GM18511 (cell line): ENCODE measurements around the gene ERGIC1.
"Not testable (repeated sequence)": the region's sequence is repeated elsewhere in the genome, so short reads cannot be mapped to it uniquely, and the experiment has no call there.

ENCODE experiments used
- ATAC-seq: cut with Tn5 transposase; IDR thresholded peaks from one replicate; pipeline ENCODE4 v1.9.1; 2021; ENCODE audit warnings: mild to moderate bottlenecking, moderate library complexity; ENCODE audit not compliant: unreplicated experiment

ERGIC1 gene

GRCh38 chr5:172877466-172878260 lies 43.6 kb downstream of the ERGIC1 start:
- ATAC-seq = no peak

- no peak for ATAC-seq
These were observed 44.5 kb downstream of the ERGIC1 start for GRCh38 chr5:172878585-172878932.

DNA sequence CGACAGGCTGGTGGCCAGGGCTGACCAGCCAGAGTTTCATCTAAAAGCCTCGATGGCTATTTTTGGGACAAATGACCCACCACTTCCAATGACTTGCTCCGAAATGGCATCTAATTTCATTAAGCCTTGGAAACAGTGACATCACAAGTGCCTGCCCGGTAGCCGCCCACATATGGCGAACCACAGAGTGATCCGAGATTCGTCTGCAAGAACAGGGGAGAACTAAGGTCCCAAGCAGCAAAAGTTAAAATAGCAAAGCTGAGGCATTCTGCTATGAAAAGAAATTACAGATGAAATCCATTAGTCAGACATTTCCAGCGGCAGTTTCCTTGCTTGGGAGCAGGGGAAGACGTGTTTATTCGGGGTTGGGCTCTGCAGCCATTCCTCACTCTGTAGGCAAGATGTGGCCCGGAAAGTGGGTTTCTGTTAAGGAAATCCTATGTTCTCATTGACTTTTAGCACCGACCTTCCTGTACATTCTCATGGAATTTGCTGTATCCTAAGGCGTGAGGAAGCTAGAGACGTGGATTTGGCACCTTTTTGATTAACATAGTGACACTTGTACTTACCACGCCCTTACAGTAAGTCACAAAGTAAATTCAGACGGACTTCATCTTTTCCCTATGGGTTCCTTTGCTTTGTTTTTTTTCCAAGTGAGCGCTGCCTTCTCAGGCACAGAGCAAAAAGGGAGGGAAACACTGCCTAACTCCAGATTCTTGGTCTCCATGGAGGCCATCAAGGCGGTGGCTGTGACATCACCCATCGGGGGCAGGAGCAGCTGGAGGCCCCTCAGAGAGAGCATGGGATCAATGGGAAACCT lies 45.1 kb downstream of the ERGIC1 start:
- no peak for ATAC-seq

DNA sequence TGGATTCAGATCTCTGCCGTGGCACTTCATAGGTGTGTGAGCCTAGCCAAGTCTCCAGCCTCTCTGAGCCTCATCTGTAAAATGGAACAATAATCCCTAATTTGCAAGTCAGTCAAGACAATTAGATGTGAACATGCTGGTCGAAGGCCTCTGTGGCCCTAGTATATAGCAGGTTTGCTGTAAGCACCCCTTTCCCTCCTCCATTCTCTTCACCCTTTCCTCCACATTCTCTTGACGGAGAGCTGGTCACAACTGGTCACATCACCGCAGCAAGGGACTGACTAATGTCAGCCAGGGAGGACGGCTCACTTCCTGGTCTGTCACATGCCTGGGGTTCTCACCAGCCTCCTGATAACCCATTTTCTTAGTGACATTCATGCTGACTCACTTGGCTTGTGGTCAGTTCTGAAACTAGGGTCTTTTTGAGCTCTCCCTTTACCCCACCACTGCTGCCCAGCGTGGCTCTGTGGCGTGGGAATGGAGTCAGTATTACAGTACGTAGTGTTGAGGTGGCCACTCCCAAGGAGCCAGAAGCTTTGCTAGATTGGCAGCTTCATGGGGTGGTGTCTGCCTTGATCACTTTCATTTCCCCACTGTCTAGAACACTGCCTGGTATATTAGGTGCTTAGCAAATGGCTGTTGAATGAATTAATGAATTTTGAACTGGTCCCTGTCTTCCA lies 47.8 kb downstream of the ERGIC1 start:
- peak; percentile 87 for ATAC-seq

- no peak for ATAC-seq
These were observed 49.0 kb downstream of the ERGIC1 start for GRCh38 chr5:172883066-172883465.

DNA sequence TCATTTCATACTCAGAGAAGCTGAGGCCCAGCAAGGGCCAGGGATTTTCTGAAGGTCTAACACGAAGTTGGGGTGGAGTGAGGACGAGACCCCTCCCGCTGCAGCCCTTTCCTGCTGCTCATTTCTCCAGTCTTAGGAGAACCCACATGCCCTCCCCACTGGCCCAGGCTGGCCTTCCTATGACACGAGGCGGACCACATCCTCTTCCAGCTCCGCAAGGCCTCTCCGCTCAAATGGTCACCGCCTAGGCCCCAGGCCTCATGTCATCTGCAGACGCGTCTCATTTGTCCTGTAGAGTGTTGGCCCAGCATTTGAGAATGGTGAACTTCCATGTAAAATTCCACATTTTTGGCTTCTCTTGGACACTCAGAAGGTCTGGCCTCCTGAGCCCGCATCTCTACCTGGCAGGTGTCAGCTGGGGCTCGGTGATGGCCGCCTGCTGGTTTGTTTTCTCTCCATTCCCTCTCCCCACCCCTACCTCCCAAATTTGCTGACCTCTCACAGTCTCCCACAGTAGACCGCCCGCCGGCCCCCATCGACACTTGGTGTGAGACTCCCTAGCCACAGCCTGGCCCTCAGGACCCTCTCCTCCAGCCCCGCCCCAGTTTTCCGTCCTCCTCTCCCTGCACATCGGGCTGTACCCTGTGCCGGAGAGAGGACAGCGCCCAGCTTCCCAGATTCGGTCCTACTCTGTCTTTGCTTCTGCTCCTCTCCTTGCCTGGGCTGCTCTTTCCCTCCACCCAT lies 51.7 kb downstream of the ERGIC1 start:
- no peak for ATAC-seq

DNA sequence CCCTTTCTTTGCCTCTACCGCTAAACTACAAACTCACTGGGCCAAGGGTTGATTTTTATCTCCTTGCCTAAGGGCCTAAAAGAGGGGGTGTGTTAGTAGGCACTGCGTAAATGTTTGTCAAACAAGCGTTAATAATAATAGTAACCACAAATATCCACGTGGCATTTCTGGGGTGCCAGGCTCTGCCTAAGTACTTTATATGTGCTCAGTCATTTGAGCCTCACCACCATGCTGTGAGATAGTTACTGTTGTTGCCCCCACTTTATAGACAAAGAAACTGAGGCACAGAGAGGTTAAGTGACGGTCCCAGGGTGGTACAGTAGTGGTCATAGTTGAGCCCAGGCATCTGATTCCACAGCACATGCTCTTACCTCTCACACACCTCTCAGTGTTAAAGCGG lies 52.4 kb downstream of the ERGIC1 start:
- no peak for ATAC-seq

DNA sequence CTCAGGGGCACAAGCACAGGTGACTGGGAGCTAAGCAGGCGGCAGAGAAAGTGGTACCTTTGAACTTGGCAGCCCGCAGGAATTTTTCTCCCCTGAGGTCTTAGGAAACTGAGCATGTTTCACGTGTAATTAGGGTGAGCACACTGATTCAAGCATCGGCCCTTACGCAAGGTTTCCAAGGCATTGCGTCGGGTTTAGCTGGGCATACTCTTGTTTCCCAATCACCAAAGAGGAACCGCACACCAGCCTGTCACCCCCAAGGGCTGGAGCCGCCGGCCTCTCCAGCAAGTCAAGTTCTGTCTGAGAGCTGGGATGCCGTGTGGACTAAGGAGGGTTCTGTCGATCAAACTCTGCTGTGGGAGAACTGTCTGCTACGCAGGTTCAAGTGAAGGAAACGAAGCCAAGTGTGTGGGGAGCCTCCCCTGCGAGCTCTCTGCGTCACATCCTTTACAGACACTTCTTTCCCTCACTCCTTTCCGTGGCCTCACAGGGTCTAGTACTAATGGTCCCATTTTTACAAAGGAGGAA lies 53.0 kb downstream of the ERGIC1 start:
- no peak for ATAC-seq

GRCh38 chr5:172887692-172888091 lies 53.6 kb downstream of the ERGIC1 start:
- ATAC-seq = no peak

- no peak for ATAC-seq
These were observed 56.6 kb downstream of the ERGIC1 start for GRCh38 chr5:172890659-172891058.

DNA sequence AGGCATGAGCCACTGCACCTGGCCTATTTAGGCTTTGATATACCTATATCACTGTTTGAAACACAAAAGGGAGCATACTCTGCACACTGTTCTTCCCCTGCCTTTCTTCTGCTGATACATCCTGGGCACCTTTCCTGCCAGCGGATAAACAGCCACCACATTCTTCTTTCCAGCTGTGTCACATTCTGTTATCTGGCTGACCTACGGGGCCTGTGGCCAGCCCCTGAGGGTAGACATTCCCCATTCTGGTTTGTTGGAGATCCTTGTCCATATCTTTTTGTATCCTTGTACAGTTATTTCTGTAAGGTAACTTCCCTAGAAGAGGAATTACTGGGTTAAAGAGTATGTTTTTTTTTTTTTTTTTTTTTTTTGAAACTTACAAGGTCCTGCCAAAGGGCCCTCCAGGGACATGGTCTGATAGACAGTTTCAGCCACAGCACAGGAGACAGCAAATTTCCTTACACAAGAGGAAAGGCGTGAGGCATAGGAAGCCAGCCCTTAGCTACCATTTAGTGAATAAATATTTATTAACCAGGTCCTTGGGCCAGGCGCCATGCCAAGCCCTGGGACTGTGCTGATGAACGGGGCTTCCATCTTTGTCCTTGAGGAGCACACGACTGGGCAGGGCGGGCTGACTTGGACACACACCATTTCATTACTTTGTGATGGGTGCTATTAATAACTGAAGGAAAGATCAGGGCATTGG lies 57.8 kb downstream of the ERGIC1 start:
- no peak for ATAC-seq

- no peak for ATAC-seq
These were observed 58.7 kb downstream of the ERGIC1 start for GRCh38 chr5:172892713-172893112.

- no peak for ATAC-seq
These were observed 60.8 kb downstream of the ERGIC1 start for GRCh38 chr5:172894767-172895388.

DNA sequence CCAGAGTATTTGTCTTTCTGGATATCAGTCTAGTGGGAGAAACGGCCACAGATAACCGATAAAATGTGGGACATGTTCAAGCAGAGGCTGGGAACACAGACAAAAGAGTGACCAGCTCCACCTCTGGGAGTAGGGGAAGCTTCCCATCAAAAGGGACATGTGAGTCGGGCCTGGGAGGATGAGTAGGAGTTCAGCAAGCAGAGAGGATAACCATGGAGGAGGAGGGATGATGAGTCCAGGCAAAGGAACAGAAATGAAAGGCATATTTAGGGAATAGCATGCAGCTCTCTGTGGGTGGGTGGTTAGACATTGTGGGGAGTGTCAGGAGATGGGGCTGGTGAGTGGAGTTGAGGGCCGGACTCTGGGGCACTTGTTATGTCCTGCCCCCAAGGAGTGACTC lies 61.5 kb downstream of the ERGIC1 start:
- ATAC-seq = no peak

DNA sequence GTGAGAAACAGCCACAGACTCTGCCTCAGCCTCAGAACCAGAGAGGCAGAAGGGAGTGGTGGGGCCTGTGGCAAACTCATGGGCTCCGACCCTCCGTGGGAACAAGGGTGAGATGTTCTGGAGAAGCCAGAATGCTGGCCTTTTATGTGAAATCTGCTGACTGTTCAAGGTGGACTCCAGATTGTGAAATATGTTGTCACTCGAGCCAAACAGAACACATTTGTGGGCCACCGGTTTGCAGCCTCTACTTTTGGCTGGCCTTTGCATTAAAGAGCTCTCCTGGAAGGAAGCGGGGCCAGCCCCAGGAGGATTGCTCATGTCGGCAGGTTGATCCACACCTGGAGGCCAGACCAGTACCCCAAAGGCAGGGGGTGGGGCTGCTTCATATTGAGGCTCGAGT lies 62.4 kb downstream of the ERGIC1 start:
- no peak for ATAC-seq

GRCh38 chr5:172897067-172897466 lies 63.0 kb downstream of the ERGIC1 start:
- not testable (repeated sequence) for ATAC-seq

DNA sequence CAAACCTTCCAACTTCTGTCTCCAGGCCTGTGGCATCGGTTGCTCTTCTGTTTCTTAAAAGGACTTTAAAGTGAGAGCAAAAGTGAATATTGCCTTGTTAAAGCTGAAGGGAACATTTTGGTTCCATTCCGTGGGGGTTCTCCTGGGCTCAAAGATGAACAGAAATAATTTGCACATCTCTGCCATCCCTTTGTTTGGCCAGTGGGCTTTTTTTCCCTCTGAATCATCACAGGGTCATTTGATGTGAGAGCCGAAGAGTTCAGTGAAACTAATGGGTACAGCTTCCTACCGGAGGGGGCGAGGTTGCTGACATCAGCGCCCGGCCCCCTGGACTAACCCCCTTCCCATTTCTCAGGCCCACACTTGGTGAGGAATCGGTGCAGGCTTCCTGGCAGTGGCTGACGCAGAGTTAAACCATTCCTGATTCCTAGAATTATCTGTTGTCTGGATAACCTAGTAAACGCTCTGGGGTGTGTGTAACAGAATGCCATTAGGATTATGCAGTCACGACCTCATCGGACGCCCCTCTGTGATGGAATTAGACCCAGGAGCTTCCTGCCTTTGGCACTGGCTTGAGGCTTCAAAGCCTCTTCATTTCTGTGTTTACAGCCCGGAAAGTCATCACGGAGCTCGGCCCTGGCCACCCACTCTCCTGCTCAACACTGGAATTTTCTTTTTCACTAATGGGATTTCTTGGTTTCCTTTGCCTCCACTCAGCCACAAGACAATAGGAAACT lies 63.6 kb downstream of the ERGIC1 start:
- no peak for ATAC-seq

DNA sequence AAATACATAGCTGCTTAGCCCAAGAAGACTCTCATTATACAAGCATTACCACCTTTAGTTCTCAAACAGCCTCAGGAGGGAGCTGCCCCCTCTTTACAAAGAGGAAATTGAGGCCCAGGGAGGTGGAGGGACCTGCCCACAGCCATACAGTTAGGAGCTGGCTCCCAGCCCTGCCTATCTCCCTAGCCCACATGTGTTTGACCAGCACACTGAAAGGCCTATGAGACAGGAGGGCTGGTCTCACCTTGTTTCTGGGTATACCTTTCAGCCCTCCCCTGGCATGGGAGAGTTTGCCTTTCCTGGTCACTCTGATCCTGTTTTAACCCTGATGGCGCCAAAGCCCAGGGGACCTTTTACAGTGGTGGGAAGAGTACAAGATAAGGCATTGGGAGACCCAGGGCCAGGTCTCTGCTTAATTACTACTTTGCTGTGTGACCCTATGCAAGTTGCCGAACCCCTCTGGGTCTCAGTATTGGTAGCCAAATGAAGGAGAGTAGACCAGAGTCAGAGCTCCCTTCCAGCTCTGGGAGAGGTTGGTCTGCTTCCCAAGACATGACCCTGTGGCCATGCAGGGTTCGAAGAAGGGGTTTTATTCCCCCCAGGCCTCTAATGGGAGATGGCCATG lies 64.3 kb downstream of the ERGIC1 start:
- ATAC-seq = no peak
